ENCODE data around the gene PHF21A. TPM values are rescaled to one million over a fixed set of nuclear protein-coding genes. Genes with fewer than 3 reads are reported as not detected.

The PHF21A gene
- total RNA-seq, 1 experiment from 2014 or later = 8.2 TPM

DNA sequence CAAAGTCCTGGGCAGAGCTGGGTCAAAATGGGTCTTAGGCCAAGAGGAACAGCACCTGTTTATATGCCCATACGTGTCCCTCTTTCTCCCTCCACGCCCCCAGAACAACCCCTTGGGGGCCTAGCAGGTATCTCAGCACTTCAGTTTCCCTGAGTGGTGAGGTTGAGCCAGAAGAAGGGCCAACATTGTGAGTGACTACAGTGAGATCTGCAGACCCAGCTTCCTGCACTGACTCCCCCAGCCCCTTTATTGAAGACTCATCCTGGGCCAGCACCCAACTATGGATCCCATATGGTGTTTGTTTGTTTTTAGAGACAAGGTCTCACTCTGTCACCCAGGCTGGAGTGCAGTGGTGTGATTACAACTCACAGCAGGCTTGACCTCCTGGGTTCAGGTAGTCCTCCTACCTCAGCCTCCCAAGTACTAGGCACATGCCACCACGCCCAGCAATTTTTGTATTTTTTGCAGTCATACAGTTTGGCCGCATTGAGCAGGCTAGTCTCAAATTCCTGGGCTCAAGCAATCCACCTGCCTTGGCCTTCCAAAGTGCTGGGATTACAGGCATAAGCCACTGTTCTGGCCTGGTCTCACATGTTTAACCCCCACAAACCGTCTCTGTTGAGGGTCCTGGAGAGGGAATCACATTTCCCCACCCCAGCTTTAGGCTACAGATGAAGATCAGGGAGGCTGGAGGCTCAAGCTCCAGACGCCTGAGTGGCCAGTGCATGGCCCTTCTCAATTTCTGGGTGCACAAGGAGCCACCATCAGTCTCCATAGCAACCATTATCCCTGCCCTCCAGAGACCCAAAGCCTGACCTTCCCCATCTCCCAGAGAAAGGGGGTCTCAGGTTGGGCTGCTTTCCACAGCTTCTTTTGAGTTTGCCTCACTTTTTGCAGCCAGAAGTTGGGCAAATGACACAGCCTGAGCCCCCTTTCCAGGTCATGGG is 200.4 kb downstream of the PHF21A start:
- H3K9me3 ChIP-seq (ENCODE audit: low read length) = no peaks in the 10 kb centered on the region
- ChIA-PET POLR2A (ENCODE audit: unreplicated experiment) (no interaction called here), CTCF (no interaction called here)
- BruUV-seq (replicated peaks) = no TSS peak
- H3K4me2 ChIP-seq (ENCODE audit: low read length) = no peak overlapping the region
- H3K4me1 ChIP-seq (ENCODE audit: insufficient read depth, low read length) = peaks cover 3% of the 10 kb centered on the region; the same call in 1 of the 2 replicates
- H3K9me2 ChIP-seq (replicated peaks; ENCODE audit: low read length) = no peaks in the 10 kb centered on the region
- no peaks in the 10 kb centered on the region for H3F3A ChIP-seq (ENCODE audit: low read length, unreplicated experiment)
- ATAC-seq = no peak
- no peaks in the 10 kb centered on the region for H3K27me3 ChIP-seq (ENCODE audit: low read length)
- intact Hi-C loops (cut with micrococcal nuclease) = no loop called here
- peaks cover 19% of the 10 kb centered on the region for H3K79me2 ChIP-seq (ENCODE audit: low read length)
- H3K36me3 ChIP-seq (ENCODE audit: low read depth, low read length) = no peaks in the 10 kb centered on the region
- H4K20me1 ChIP-seq (ENCODE audit: low read length) = no peaks in the 10 kb centered on the region
- DNase-seq = no peak
- no peak overlapping the region for H3K27ac ChIP-seq (ENCODE audit: low read length)
- H2AFZ ChIP-seq (ENCODE audit: low read length) = no peak overlapping the region
- TF ChIP-seq, protein P1, sequence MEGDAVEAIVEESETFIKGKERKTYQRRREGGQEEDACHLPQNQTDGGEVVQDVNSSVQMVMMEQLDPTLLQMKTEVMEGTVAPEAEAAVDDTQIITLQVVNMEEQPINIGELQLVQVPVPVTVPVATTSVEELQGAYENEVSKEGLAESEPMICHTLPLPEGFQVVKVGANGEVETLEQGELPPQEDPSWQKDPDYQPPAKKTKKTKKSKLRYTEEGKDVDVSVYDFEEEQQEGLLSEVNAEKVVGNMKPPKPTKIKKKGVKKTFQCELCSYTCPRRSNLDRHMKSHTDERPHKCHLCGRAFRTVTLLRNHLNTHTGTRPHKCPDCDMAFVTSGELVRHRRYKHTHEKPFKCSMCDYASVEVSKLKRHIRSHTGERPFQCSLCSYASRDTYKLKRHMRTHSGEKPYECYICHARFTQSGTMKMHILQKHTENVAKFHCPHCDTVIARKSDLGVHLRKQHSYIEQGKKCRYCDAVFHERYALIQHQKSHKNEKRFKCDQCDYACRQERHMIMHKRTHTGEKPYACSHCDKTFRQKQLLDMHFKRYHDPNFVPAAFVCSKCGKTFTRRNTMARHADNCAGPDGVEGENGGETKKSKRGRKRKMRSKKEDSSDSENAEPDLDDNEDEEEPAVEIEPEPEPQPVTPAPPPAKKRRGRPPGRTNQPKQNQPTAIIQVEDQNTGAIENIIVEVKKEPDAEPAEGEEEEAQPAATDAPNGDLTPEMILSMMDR (conservative IDR thresholded peaks at IDR 0.05; ENCODE audit: low read depth, low read length) = no peak
- no peak for TF ChIP-seq EZH2 (IDR thresholded peaks at IDR 0.05; ENCODE audit: low read length, unreplicated experiment)
- TF ChIP-seq EZH2phosphoT487 (IDR thresholded peaks at IDR 0.05; ENCODE audit: borderline replicate concordance, low read length) = no peak
- no peak overlapping the region for H3K4me3 ChIP-seq (ENCODE audit: low read length)
- no peak overlapping the region for H3K9ac ChIP-seq (ENCODE audit: low read length)

DNA sequence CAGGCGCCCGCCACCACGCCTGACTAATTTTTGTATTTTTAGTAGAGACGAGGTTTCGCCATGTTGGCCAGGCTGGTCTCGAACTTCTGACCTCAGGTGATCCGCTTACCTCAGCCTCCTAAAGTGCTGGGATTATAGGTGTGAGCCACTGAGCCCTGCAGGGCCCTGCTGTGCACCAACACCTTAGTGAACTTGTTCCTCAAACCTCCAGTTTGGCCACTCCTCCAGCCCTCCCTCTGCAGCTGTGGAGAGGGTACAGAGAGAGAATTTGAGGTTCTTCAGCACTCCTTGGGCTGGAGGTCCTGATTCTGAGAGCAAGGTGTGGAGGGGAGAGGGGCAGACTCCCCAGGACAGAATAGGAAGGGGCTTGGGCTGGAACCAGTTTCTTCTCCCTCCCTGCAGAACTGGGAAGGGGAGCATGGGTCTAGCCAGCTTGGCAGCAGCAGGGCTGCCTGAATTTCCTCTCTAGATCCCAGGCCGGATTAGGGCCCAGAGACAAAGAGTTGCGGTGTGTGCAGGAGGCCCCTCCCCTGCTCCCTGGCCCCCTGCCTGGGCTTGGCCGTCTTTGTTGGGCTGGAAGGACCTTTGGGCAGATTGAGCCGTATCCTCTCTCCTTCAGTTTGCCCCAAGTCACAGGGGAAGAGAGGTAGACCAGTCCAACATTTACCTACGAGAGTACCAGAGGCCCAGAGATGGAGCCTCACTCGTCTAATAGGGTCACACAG is 201.3 kb downstream of the PHF21A start:
- ChIA-PET CTCF (no interaction called here), POLR2A (ENCODE audit: unreplicated experiment) (no interaction called here)
- no peaks in the 10 kb centered on the region for H3K9me3 ChIP-seq (ENCODE audit: low read length)
- H3K36me3 ChIP-seq (ENCODE audit: low read depth, low read length) = no peaks in the 10 kb centered on the region; the same call in 1 of the 2 replicates
- H3K27me3 ChIP-seq (ENCODE audit: low read length) = no peaks in the 10 kb centered on the region
- peaks cover 3% of the 10 kb centered on the region; the same call in 1 of the 2 replicates for H3K4me1 ChIP-seq (ENCODE audit: insufficient read depth, low read length)
- intact Hi-C loops (cut with micrococcal nuclease) = loop anchor here (2.0 kb wide), 2 partner anchors 39 to 47 kb away; no protein-coding TSS in a partner anchor
- no peak overlapping the region for H3K4me3 ChIP-seq (ENCODE audit: low read length)
- no peaks in the 10 kb centered on the region for H4K20me1 ChIP-seq (ENCODE audit: low read length)
- DNase-seq (no peak), ATAC-seq (no peak)
- H3K4me2 ChIP-seq (ENCODE audit: low read length) = no peak overlapping the region
- H3K9me2 ChIP-seq (replicated peaks; ENCODE audit: low read length) = no peaks in the 10 kb centered on the region
- H3K9ac ChIP-seq (ENCODE audit: low read length) = no peak overlapping the region
- no peaks in the 10 kb centered on the region for H3F3A ChIP-seq (ENCODE audit: low read length, unreplicated experiment)
- no peak overlapping the region for H2AFZ ChIP-seq (ENCODE audit: low read length)
- H3K79me2 ChIP-seq (ENCODE audit: low read length) = peaks cover 19% of the 10 kb centered on the region
- H3K27ac ChIP-seq (ENCODE audit: low read length) = no peak overlapping the region
- TF ChIP-seq EZH2phosphoT487 (IDR thresholded peaks at IDR 0.05; ENCODE audit: borderline replicate concordance, low read length) (no peak), EZH2 (IDR thresholded peaks at IDR 0.05; ENCODE audit: low read length, unreplicated experiment) (no peak)
- TF ChIP-seq, protein P1 (conservative IDR thresholded peaks at IDR 0.05; ENCODE audit: low read depth, low read length) = no peak
- no TSS peak for BruUV-seq (replicated peaks)
